Measurements from ENCODE around the gene CTSH.
"Not testable (repeated sequence)": the region's sequence is repeated elsewhere in the genome, so short reads cannot be mapped to it uniquely, and the experiment has no call there.

The CTSH gene

GRCh38 chr15:78928176-78928575 lies 16.7 kb downstream of the CTSH start:
- H3K4me3 ChIP-seq (ENCODE audit: low read length); H3K4me1 ChIP-seq (ENCODE audit: insufficient read depth, low read length); H3K9me3 ChIP-seq (ENCODE audit: insufficient read depth, low read depth, low read length); H3K9ac ChIP-seq (ENCODE audit: low read depth, low read length); H3K27me3 ChIP-seq (ENCODE audit: insufficient read depth, low read length); H3K27ac ChIP-seq (ENCODE audit: low read depth, low read length): not testable (repeated sequence)
- 93% methylated on average over 14 of the region's 14 CpGs for WGBS
- H3K36me3 ChIP-seq (ENCODE audit: insufficient read depth, low read length) = peaks cover 12% of the 10 kb centered on the region

GRCh38 chr15:78927077-78927790 lies 17.6 kb downstream of the CTSH start:
- Histone ChIP-seq H3K27me3 (ENCODE audit: insufficient read depth, low read length) (no peaks in the 10 kb centered on the region), H3K27ac (ENCODE audit: low read depth, low read length) (no peak overlapping the region), H3K4me1 (ENCODE audit: insufficient read depth, low read length) (no peaks in the 10 kb centered on the region), H3K4me3 (ENCODE audit: low read length) (no peak overlapping the region), H3K9ac (ENCODE audit: low read depth, low read length) (no peak overlapping the region), H3K36me3 (ENCODE audit: insufficient read depth, low read length) (peaks cover 19% of the 10 kb centered on the region), H3K9me3 (ENCODE audit: insufficient read depth, low read depth, low read length) (no peaks in the 10 kb centered on the region)
- WGBS = 92% methylated on average over 17 of the region's 17 CpGs

GRCh38 chr15:78925956-78926743 lies 18.7 kb downstream of the CTSH start:
- Histone ChIP-seq H3K4me1 (ENCODE audit: insufficient read depth, low read length) (no peaks in the 10 kb centered on the region), H3K9me3 (ENCODE audit: insufficient read depth, low read depth, low read length) (no peaks in the 10 kb centered on the region), H3K4me3 (ENCODE audit: low read length) (no peak overlapping the region), H3K27ac (ENCODE audit: low read depth, low read length) (no peak overlapping the region), H3K27me3 (ENCODE audit: insufficient read depth, low read length) (no peaks in the 10 kb centered on the region), H3K36me3 (ENCODE audit: insufficient read depth, low read length) (peaks cover 30% of the 10 kb centered on the region), H3K9ac (ENCODE audit: low read depth, low read length) (no peak overlapping the region)
- 90% methylated on average over 5 of the region's 5 CpGs for WGBS

- no peak overlapping the region for H3K27ac ChIP-seq (ENCODE audit: low read depth, low read length)
- no peak overlapping the region for H3K4me3 ChIP-seq (ENCODE audit: low read length)
- H3K9ac ChIP-seq (ENCODE audit: low read depth, low read length) = no peak overlapping the region
- peaks cover 35% of the 10 kb centered on the region for H3K36me3 ChIP-seq (ENCODE audit: insufficient read depth, low read length)
- H3K27me3 ChIP-seq (ENCODE audit: insufficient read depth, low read length) = no peaks in the 10 kb centered on the region
- no peaks in the 10 kb centered on the region for H3K9me3 ChIP-seq (ENCODE audit: insufficient read depth, low read depth, low read length)
- H3K4me1 ChIP-seq (ENCODE audit: insufficient read depth, low read length) = no peaks in the 10 kb centered on the region
- 94% methylated on average over 9 of the region's 10 CpGs for WGBS
These were observed 19.7 kb downstream of the CTSH start for GRCh38 chr15:78925076-78925624.

DNA sequence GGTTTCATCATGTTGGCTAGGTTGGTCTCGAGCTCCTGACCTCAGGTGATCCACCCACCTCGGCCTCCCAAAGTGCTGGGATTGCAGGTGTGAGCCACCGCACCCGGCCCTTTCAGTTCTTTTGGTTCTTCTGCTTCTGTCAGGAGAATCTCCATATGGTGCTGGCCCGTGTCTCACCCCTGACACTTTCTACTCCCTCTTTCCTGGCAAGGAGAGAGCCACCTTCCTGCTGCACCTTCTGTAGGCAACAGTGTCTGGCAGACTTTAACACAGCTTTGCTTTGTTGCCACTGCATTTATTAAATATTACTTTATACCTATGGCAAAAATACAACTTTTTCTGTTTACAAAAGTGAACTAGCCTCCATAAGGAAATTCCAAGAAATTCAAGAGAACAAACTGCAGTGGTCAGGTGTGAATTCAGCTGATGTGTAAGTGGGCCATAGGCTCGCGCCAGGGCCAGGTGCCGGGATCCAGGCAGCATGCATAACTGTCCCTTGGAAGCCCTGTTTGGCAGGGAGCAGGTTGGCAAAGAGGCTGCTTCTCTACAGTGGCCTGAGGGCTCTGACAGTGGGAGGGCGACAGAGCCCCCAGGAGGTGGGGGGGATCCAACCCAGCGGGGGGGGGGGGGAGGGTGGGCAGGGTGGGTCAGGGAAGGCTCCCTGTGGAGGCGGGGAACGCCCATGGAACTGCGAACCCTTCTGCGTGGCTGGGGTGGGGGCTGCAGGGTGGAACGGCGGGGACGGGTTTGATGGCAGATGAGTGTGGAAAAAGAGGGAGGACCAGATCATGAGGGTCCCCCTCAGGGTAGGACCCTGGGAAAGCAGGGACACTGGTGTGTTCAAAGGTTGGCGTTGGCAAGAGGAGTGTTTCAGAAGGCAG lies 21.1 kb downstream of the CTSH start:
- Histone ChIP-seq H3K27me3 (ENCODE audit: insufficient read depth, low read length) (no peaks in the 10 kb centered on the region), H3K4me1 (ENCODE audit: insufficient read depth, low read length) (no peaks in the 10 kb centered on the region), H3K9me3 (ENCODE audit: insufficient read depth, low read depth, low read length) (no peaks in the 10 kb centered on the region), H3K4me3 (ENCODE audit: low read length) (no peak overlapping the region), H3K9ac (ENCODE audit: low read depth, low read length) (no peak overlapping the region), H3K36me3 (ENCODE audit: insufficient read depth, low read length) (peaks cover 48% of the 10 kb centered on the region), H3K27ac (ENCODE audit: low read depth, low read length) (no peak overlapping the region)
- WGBS = 92% methylated on average over 16 of the region's 18 CpGs

GRCh38 chr15:78923015-78923414 lies 21.8 kb downstream of the CTSH start:
- Histone ChIP-seq H3K27me3 (ENCODE audit: insufficient read depth, low read length) (no peaks in the 10 kb centered on the region), H3K27ac (ENCODE audit: low read depth, low read length) (no peak overlapping the region), H3K4me3 (ENCODE audit: low read length) (no peak overlapping the region), H3K9me3 (ENCODE audit: insufficient read depth, low read depth, low read length) (no peaks in the 10 kb centered on the region), H3K9ac (ENCODE audit: low read depth, low read length) (no peak overlapping the region), H3K4me1 (ENCODE audit: insufficient read depth, low read length) (no peaks in the 10 kb centered on the region), H3K36me3 (ENCODE audit: insufficient read depth, low read length) (peaks cover 53% of the 10 kb centered on the region)
- 97% methylated on average over 7 of the region's 7 CpGs for WGBS

- Histone ChIP-seq H3K9ac (ENCODE audit: low read depth, low read length) (no peak overlapping the region), H3K4me3 (ENCODE audit: low read length) (no peak overlapping the region), H3K27me3 (ENCODE audit: insufficient read depth, low read length) (no peaks in the 10 kb centered on the region), H3K4me1 (ENCODE audit: insufficient read depth, low read length) (no peaks in the 10 kb centered on the region), H3K27ac (ENCODE audit: low read depth, low read length) (no peak overlapping the region), H3K36me3 (ENCODE audit: insufficient read depth, low read length) (peaks cover 54% of the 10 kb centered on the region), H3K9me3 (ENCODE audit: insufficient read depth, low read depth, low read length) (no peaks in the 10 kb centered on the region)
- 93% methylated on average over 7 of the region's 7 CpGs for WGBS
These were observed 22.3 kb downstream of the CTSH start for GRCh38 chr15:78922527-78922926.

DNA sequence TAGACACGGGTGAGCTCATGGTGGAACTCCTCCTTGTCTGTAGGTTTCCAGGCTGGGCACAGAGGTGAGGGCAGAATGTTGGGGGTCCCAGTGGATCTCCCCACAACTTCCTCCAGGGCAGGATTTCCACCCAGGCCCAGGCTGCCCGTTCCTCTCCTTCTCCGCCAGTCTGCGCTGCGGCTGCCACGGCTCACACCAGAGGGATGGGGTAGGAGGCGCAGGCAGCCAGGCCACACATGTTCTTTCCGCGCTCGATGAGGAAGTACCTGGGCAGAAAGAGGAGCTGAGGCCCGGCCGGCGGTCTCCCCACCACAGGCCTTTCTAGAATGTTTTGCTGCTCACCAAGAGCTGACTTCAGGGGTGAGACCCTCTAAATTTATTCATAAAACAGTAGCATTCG lies 22.9 kb downstream of the CTSH start:
- H3K27ac ChIP-seq (ENCODE audit: low read depth, low read length) = no peak overlapping the region
- no peaks in the 10 kb centered on the region for H3K27me3 ChIP-seq (ENCODE audit: insufficient read depth, low read length)
- H3K36me3 ChIP-seq (ENCODE audit: insufficient read depth, low read length) = peaks cover 58% of the 10 kb centered on the region
- no peak overlapping the region for H3K4me3 ChIP-seq (ENCODE audit: low read length)
- no peak overlapping the region for H3K9ac ChIP-seq (ENCODE audit: low read depth, low read length)
- no peaks in the 10 kb centered on the region for H3K9me3 ChIP-seq (ENCODE audit: insufficient read depth, low read depth, low read length)
- H3K4me1 ChIP-seq (ENCODE audit: insufficient read depth, low read length) = no peaks in the 10 kb centered on the region
- 96% methylated on average over 14 of the region's 14 CpGs for WGBS

DNA sequence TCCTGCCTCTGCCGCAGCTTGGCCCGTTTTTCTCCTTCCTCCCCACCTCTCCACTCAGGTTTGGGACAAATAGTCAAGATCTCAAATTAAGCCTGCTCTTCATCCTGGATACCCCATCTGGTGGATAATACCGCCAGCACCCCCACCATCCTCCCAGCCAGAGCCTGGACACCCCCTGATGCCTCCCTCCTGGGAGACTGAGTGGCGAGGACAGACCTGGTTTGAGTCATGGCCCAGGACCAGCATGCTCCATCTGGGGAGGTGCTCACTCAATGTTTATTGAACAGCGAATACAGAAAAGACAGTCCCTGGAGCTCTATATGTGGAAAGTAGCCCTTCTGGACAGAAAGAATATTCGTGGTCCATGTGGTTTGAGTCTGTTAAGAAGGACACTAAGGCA lies 23.3 kb downstream of the CTSH start:
- Histone ChIP-seq H3K9me3 (ENCODE audit: insufficient read depth, low read depth, low read length) (no peaks in the 10 kb centered on the region), H3K27me3 (ENCODE audit: insufficient read depth, low read length) (no peaks in the 10 kb centered on the region), H3K4me3 (ENCODE audit: low read length) (no peak overlapping the region), H3K36me3 (ENCODE audit: insufficient read depth, low read length) (peaks cover 59% of the 10 kb centered on the region), H3K4me1 (ENCODE audit: insufficient read depth, low read length) (no peaks in the 10 kb centered on the region), H3K27ac (ENCODE audit: low read depth, low read length) (no peak overlapping the region), H3K9ac (ENCODE audit: low read depth, low read length) (no peak overlapping the region)
- WGBS = 96% methylated on average over 6 of the region's 6 CpGs

GRCh38 chr15:78917888-78918287 lies 27.0 kb downstream of the CTSH start:
- WGBS = 99% methylated on average over 3 of the region's 4 CpGs
- Histone ChIP-seq H3K36me3 (ENCODE audit: insufficient read depth, low read length) (peaks cover 64% of the 10 kb centered on the region), H3K4me1 (ENCODE audit: insufficient read depth, low read length) (no peaks in the 10 kb centered on the region), H3K27me3 (ENCODE audit: insufficient read depth, low read length) (no peaks in the 10 kb centered on the region), H3K9ac (ENCODE audit: low read depth, low read length) (no peak overlapping the region), H3K4me3 (ENCODE audit: low read length) (no peak overlapping the region), H3K9me3 (ENCODE audit: insufficient read depth, low read depth, low read length) (no peaks in the 10 kb centered on the region), H3K27ac (ENCODE audit: low read depth, low read length) (no peak overlapping the region)

GRCh38 chr15:78916088-78916487 lies 28.8 kb downstream of the CTSH start:
- WGBS = 89% methylated on average over 2 of the region's 4 CpGs
- no peaks in the 10 kb centered on the region for H3K9me3 ChIP-seq (ENCODE audit: insufficient read depth, low read depth, low read length)
- peaks cover 64% of the 10 kb centered on the region for H3K36me3 ChIP-seq (ENCODE audit: insufficient read depth, low read length)

More at GRCh38 chr15:78916088-78916487, 28.8 kb downstream of the CTSH start:
- H3K4me1 ChIP-seq (ENCODE audit: insufficient read depth, low read length) = no peaks in the 10 kb centered on the region
- H3K27me3 ChIP-seq (ENCODE audit: insufficient read depth, low read length) = no peaks in the 10 kb centered on the region
- H3K27ac ChIP-seq (ENCODE audit: low read depth, low read length) = no peak overlapping the region
- H3K9ac ChIP-seq (ENCODE audit: low read depth, low read length) = no peak overlapping the region
- no peak overlapping the region for H3K4me3 ChIP-seq (ENCODE audit: low read length)

Measured in HUES64 (cell line).